GM12801 (cell line): ENCODE results near the gene KCNK5.

Experiments used
- CTCF ChIP-seq: IDR thresholded peaks from one replicate; pipeline ENCODE4 v1.5.1; 2011; ENCODE audit warnings: control low read depth; ENCODE audit not compliant: insufficient read length; ENCODE audit errors: extremely low read depth

Gene KCNK5

GRCh38 chr6:39228992-39229767 lies at the start of gene KCNK5:
KCNK5 (minus strand) TSS chr6:39229475; CDS start chr6:39229111, 364 bp downstream.
- TF ChIP-seq CTCF = no peak

GRCh38 chr6:39276379-39276995 lies 47.2 kb upstream of the KCNK5 start:
- TF ChIP-seq CTCF = no peak

- no peak for TF ChIP-seq CTCF
Observed at GRCh38 chr6:39274903-39275302, 45.6 kb upstream of the KCNK5 start.

- TF ChIP-seq CTCF = no peak
Observed at GRCh38 chr6:39274471-39274870, 45.2 kb upstream of the KCNK5 start.

- no peak for TF ChIP-seq CTCF
Observed at GRCh38 chr6:39273406-39273821, 44.1 kb upstream of the KCNK5 start.

- no peak for TF ChIP-seq CTCF
Observed at GRCh38 chr6:39269961-39270360, 40.7 kb upstream of the KCNK5 start.

GRCh38 chr6:39268721-39269120 lies 39.4 kb upstream of the KCNK5 start:
- TF ChIP-seq CTCF = no peak
